OCI-M1 (cell line): ENCODE results near the gene MTCH2.
"Not testable (repeated sequence)": the region's sequence is repeated elsewhere in the genome, so short reads cannot be mapped to it uniquely, and the experiment has no call there.

ENCODE experiments used
- DNase-seq: peaks from one replicate; lab custom pipeline; 2025; lab: John Stamatoyannopoulos, UW

Gene MTCH2

DNA sequence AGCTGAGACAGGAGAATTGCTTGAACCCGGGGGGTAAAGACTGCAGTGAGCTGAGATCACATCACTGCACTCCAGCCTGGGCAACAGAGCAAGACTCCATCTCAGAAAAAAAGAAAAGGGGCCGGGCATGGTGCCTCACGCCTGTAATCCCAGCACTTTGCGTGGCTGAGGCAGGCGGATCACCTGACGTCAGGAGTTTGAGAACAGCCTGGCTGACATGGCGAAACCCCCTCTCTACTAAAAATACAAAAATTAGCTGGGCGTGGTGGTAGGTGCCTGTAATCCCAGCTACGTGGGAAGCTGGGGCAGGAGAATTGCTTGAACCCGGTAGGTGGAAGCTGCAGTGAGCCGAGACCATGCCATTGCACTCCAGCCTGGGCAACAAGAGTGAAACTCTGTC lies 6.0 kb downstream of the MTCH2 start:
- not testable (repeated sequence) for DNase-seq

DNA sequence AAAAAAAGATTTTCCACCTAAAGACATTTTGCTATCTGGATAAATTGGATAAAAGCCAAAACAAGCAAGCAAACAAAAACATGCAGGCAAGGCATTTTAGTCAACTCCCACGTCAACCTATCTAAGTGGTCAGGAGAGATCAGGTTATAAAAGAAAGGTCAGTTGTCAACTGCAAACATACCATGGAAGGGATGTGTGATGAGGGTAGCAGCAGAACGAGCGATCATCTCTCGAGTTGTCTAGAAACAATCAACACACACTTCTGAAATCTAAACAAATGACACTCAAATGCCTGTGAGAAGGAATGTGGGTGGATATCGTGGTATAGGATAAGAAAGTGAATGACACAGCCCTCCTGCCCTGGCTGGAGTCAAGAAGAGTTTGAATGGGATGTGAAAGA lies 10.9 kb downstream of the MTCH2 start:
- no peak for DNase-seq

DNA sequence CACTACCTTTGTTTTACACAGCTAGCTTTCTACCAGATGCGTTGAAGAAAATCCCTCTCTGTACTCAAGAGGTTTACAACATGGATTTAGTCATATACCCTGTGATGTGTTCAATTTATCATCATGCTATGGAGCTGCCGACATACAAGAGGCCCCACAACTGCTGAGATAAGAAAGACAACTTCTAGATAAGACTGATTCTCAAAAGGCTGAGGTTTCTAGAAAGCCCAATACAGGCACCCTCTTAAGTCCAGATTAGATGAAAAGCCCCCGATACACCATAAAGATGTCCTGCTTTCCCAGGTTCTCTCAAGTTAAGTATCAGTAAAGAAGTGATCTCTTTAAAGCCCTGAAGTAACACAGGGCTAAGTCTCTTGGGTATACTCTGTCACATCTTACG lies 14.3 kb downstream of the MTCH2 start:
- no peak for DNase-seq

DNA sequence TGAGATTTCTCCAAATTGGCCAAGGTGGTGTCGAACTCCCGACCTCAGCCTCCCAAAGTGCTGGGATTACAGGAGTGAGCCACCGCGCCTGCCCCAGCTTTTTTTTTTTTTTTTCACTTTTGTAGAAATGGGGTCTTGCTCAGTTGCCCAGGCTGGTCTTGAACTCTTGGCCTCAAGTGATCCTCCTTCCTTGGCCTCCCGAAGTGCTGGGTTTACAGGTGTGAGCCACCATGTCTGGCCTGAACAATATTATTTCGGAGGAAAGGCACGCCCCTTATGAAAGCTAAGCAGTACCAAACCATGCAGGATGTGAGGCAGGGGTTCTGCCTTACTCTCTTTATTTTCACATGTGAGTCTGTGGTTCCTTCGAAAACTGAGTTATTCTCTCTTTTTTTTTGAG lies 16.1 kb downstream of the MTCH2 start:
- no peak for DNase-seq

DNA sequence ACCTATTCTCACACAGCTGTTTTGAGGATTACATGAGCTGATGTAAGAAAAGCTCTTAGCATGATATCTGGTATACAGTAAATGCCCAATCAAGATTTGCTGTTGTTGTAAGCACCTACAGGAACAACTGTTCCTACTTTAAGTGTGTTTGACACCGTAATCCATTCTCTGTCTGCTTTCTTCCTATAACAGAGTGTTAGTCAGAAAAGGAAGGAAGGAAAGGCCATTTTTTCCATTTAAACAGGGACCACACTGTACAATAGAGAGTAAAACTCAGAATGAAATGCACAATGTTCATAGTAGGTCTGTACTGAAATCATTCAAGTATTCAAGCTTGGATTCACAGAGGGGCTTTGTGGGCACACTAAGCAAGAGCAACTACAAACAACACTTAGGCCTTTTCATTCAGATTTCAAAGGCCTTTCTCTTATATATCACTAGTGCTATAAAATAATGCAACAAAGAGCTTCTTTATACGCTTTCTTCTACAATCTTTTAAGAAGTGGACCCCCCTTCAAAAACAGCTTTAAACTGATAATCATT lies 21.5 kb downstream of the MTCH2 start:
- no peak for DNase-seq

DNA sequence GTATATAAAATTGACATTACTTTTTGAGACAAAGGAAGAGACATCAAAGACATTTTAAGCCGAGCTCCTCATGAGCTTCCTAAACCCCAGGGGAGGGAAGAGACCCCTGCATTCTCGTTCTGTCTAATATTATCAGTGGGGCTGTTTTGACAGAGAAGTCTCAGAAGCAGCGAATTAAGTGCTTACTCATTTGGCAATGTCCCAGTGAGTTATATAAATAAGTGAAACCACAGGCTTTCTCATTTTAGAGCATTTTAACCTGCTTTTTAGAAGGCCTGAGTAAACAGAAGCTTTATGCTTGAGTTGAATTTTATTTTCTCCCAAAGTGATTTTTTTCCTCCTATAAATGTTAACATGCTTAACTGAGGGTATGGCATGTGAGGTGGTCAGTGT lies 24.9 kb downstream of the MTCH2 start:
- DNase-seq = no peak

DNA sequence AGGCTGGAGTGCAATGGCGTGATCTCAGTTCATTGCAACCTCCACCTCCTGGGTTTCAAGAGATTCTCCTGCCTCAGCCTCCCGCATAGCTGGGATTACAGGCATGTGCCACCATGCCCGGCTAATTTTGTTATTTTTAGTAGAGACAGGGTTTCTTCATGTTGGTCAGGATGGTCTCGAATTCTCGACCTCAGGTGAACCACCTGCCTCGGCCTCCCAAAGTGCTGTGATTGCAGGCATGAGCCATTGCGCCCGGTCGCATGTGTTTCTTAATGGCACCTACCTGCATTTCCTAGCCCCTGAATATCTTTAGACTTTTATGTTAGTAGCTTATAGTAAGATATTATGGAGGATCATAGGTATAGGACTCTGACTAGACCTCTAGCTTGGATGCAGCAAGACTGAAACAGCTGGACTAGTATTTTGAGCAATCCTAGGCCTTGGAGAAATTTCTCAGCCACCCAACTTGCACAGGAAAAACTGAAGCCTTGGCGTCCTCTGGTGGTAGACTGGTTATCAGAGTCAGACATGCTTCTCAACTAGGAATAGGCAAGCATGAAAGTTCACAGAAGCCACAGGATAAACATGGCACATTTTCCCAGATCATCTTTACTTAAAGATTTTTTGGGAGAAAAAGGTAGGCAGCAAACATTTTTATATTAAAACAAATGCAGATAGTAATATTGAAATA lies 25.5 kb downstream of the MTCH2 start:
- peak; percentile 63 for DNase-seq

DNA sequence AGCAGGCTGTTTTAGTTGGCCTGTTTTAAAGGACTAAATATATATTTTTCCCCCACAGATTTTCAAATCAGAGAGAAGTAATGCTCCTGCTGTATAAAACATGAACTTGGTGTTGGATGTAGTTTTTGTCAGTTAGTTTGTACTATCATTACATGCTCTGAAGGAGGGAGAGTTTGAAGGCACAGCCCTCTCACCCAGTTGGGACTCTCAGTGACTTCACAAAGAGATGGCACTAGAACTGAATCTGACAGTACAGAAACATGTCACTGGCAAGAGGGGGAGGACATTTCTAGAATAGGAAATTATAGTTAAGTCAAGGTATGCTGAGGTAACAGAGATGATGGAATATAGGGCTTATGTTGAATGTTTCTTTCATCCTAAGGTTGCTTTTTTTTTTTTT lies 27.1 kb downstream of the MTCH2 start:
- DNase-seq = no peak

DNA sequence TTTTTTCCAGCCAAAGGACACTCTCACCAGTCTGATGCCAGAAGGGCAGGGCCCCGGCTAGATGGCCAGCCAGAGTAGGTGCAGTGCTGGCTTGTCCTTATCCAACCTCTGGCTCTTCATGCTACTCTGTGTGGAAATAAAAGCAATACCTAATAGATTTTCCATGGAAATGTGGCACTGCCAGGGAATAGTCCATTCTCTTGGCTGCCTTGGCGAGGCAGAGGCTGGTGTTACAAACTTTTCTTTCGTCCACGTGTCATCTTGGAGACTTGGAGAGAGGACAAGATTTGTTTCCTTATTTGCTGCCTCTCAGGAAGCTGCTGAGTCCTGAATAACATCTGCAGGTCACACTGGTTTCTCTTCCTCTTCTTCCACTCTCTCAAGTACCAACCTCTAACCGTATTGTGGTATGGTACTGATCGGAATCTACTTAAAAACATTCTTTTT lies 31.0 kb downstream of the MTCH2 start:
- no peak for DNase-seq

DNA sequence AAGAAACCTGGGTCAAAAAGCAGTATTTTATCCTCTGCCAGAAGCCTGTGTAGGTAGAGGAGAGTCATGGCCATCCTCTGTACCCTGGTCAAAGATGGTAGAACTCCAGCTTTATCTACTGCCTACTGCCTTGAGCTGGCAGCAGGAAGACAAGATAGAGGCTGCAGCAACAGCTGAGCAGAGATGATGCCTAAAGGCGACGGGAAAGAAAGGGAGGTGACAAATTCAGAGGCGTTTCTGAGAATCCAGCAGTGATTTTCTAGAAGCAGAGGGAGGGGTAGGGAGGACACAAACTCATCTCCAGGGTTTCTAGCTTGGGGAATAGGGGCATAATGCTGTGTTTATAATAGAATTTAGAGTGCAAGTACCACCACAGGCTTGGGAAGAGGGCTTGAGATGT lies 32.7 kb downstream of the MTCH2 start:
- DNase-seq = peak; percentile 52

DNA sequence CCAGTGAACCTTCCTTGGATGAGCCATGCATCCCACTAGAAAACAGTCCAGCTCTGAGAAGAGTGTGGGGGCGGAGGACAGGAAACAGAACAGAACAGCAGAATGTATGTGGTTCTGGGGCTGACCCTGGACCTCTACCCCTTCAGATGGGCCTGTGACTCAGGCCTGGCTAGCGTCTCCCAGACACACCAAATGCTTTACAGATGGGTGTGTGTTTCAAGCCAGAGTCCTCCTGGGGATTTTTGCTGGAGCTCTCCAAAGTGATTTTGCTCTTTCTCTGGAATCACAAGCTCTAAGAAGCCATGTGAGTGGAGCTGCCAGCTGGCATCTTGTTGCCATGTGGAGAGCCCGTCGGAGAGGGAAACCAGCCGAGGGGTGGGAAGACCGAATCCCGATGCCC lies 35.0 kb downstream of the MTCH2 start:
- DNase-seq = no peak

DNA sequence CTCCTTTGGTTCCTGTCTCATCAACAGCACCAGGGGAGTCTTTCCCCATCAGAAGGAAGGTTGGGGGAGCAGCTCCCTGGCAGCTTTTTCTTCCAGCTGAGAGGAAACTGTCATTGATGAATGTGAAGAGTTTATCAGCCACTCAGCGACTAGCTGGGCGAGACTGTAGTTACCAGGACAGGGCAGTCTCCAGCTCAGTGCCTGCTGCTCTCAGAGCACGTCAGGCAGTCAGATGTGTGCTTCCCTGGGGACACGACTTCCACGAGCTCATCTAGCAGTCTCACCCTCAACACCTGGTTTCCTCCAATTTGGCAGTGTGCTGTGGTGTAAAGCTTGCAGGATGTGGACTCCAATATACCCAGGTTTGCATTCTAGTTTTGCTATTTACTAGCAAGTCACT lies 35.6 kb downstream of the MTCH2 start:
- DNase-seq = no peak

DNA sequence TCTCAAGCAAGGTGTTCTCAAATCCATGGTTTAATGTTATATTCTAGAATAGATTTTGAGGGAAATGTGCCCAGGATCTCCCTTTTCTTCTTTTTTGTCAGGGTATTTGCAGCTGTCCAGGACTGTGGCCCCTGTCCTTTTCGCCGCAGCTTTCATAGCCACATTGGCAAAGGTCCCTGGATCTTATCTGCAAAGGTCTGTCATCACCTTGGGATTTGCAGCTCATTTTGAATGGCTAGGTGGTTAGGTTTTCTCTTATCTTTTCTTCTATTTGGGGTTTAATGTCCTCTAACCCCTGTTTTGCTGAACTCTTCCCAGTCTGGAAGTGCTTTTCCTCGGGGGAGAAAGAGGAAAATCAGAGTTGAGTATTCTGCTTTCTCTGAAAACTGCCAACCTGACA lies 36.4 kb downstream of the MTCH2 start:
- DNase-seq = no peak

DNA sequence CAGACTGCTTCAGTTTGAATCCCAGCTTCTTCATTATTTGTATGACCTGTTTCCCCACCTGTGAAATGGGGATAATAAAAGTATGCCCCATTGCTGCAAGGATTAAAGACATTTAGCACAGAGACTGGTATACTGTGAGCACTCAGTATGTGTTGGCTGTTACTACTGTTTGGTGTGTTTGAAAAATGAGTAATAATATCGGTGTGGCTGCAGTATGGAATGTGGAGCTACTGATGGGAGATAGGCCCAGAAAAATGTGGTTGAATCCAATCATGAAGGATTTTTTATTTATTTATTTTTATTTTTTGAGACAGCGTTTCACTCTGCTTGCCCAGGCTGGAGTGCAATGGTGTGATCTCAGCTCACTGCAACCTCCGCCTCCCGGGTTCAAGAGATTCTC lies 39.1 kb downstream of the MTCH2 start:
- no peak for DNase-seq

DNA sequence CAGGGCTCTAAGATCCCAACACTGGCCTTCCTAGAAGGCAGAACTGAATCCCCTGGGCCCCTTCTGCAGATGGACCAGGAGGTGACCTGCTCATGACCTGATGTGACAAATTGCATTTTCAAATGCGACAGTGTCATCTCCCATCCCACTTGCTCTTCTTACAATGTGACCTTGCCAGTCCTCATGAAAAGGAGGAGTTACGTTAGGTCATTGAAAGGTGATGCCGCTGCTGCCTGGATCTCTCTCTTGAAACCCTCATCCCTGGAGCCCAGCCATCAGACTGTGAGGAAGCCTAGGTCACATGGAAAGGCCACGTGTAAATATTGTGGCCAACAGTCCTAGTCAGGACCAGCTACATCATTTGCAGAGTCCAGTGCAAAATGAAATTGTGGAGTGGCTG lies 42.5 kb downstream of the MTCH2 start:
- DNase-seq = no peak

DNA sequence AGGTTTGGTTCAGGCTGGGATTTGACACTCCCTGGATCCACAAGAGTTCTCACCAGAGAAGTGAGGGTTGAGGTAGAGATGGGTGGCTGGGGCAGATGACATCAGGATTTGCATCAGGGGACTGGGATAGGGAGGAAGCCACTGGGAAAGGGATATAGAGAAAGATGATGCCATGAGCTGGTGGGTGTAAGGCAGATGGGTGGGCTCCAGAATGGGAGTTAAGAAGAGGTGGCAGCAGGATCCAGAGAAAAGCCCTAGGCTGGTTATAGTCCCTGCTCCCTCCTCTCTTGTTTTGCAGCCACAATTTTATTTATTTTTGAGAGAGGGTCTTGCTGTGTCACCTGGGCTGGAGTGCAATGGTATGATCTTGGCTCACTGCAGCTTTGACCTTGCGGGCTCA lies 46.4 kb downstream of the MTCH2 start:
- DNase-seq = no peak

DNA sequence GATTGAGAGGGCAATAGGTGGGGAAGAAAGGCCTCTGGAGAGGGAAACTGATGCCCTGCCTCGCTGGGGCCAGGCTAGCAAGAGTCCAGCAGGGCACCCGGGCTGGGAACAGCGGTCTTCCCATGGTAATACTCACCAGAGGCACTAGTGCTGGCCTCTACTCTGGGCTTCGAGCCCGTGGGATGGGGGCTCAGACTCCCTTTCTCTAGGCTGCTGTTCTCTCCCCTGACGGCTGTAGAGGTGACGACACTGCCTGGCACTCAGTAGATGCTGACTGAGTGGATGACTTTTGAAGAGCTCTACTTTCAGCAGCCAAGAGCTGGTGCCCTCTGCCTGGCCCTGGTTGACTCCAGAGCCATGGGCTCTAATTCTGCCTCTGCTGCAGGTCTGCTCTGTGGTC lies 47.3 kb downstream of the MTCH2 start:
- no peak for DNase-seq

DNA sequence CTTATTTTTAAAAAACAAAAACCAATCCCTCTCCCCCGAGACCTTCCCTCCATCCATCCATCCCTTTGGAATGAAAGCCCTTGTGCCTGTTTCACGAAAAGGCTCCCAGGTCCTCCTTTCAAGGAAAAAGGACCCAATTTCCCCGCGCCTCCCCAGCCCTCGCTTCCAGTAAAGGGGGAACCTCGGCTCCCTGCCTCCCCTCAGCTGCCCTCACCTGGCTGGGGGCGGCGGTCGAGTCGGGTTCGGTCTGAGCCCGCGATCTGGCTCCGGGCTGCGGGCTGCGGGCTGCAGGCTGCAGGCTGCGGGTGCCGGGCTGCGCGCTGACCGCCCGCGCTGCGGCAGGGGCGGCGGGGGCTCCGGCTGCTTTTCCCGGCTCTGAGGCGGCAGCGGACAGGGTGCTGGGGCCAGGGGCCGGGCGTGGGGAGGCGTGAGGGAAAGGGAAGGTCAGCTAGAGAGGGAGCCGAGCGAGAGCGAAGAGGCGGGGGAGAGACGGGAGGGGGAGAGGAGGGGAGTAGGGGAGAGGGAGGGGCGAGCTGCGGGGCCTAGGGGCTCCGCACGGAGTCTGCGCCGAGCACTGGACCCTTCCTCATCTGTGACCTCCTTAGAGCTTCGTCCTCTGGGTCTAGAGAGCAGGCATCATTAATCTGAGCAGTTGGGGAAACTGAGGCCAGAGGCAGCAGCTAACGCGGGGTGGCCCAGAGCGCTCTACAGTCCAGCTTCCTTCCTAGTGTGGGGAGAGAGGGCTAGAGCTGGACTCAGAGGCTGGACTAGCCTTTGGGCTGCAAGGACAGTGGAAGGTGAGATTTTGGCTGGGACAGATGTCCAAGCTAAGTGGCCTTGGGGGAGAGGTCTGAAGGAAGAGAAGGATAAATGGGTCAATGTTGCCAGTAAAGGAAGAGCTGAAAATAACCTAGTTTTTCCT lies 48.2 kb downstream of the MTCH2 start, which contains the start of gene C1QTNF4:
Gene C1QTNF4, minus strand, starts transcription at position 478 of the 922 bp plus-strand sequence. CDS start 3,601 bp downstream, outside the sequence.
- DNase-seq = no peak

DNA sequence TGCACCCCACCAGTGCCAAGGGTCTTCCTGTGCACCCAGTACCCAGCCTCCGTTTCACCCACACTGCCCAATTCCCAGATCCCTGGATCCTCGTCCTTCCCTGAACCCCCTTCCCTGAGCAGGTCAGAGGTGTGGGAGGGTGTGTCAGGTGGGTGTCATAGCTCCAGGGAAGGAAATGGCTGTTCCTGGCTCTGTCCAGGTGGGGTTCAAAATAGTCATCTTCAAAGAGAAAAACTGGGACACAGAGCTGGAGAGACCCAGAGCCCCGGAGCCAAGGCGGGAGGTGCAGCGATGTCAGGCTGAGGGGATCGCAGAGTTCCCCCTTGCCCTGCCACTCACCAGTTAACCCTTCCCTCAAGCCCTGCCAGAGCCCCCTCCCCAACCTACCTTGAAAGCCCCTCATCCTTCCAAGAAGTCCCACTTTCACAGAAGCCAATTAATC lies 48.8 kb downstream of the MTCH2 start:
- no peak for DNase-seq

DNA sequence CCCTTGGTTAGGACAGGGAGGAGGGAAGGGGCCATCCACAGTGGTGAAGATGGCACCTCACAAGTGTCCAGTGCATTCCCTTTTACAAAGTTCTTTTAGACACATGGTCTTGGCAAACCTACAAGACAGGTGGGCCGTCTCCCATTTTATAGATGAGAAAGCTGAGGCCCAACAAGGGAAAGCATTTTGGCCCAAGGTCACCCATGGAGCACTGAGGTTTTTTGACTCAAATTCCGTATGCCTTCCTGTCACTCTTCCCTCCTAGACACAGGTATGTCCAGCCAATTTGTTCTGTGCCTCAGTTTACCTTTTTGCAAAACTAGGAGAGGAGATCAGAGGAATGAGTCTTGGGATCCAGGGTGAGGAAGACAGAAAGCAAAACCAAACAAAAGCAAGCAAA lies 49.4 kb downstream of the MTCH2 start:
- DNase-seq = no peak

DNA sequence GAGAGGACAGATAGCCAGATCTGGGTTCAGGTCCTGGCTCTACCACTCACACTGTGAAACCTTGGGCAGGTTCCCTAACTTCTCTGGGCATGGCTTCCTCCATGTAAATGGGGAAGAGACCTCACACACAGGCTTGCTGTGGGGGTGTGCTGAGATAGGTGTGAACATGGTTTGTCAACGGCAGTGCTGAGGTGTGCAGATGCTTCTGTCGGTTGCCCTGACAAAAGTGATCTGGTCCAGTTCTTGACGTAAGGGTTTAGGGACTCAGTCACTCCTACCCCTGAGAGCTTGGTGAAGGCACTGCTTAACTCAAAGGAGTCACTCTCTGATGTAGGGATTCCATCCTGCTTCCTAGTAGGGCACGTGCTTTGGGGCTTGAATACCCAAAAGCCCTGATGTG lies 50.1 kb downstream of the MTCH2 start:
- DNase-seq = no peak

DNA sequence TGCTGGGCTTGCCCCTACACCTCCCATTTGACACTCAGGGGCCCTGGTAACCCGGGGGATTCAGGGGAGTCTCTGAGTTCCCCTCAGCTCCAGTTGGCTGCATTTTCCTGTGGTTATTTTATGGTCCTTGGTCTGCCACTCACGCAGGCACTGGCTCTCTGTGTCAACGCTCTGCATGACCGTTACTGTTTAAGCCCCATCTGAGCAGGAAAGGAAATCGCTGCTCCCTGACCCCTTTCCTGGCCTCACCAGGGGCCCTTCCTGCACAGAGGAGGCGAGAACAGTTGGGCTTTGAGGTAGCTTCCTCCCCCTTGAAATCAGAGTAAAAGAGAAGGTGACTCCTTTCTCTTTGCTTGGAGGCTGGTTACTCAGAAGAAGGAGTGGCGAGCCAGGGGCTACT lies 50.6 kb downstream of the MTCH2 start:
- DNase-seq = no peak
